Mucosa of rectum (tissue), 2 donors: ENCODE data around the gene PWWP2B.

Experiments used
- H3K27ac ChIP-seq, 2 donors: one replicate each; pipeline ENCODE4 v1.7.0; 2013; ENCODE audit warnings: inconsistent platforms in 2 of 2, low read depth in 2 of 2, low read length in 2 of 2
- H3K27me3 ChIP-seq, 2 donors: one replicate each; pipeline ENCODE4 v1.7.0; 2013; ENCODE audit warnings: low read length in 2 of 2; ENCODE audit not compliant: control insufficient read depth in 2 of 2, insufficient read depth in 2 of 2
- H3K36me3 ChIP-seq, 2 donors: one replicate each; pipeline ENCODE4 v1.7.0; 2013; ENCODE audit warnings: low read length in 2 of 2; ENCODE audit not compliant: control insufficient read depth in 2 of 2, insufficient read depth in 2 of 2
- H3K4me1 ChIP-seq, 2 donors: one replicate each; pipeline ENCODE4 v1.7.0; 2013; ENCODE audit warnings: low read length in 2 of 2, mild to moderate bottlenecking in 1 of 2; ENCODE audit not compliant: control insufficient read depth in 2 of 2, insufficient read depth in 2 of 2
- H3K4me3 ChIP-seq, 2 donors: one replicate each; pipeline ENCODE4 v1.7.0; 2013; ENCODE audit warnings: low read length in 2 of 2
- H3K9ac ChIP-seq, 2 donors: one replicate each; pipeline ENCODE4 v1.7.0; 2013; ENCODE audit warnings: low read length in 2 of 2, low read depth in 1 of 2, mild to moderate bottlenecking in 1 of 2
- H3K9me3 ChIP-seq, 2 donors: one replicate each; pipeline ENCODE4 v1.7.0; 2013; ENCODE audit warnings: low read length in 2 of 2; ENCODE audit not compliant: control insufficient read depth in 2 of 2
- donor health status: healthy.
- donor health status: Normal muscosa, but diverticular disease.

The PWWP2B gene

GRCh38 chr10:132438091-132439024, 41.4 kb downstream of the PWWP2B start:
- Histone ChIP-seq H3K4me1 (no peaks in the 10 kb centered on the region), H3K36me3 (no peaks in the 10 kb centered on the region), H3K4me3 (no peak overlapping the region), H3K27me3 (no peaks in the 10 kb centered on the region), H3K9me3 (no peaks in the 10 kb centered on the region), H3K27ac (no peak overlapping the region), H3K9ac (no peak overlapping the region)

- no peaks in the 10 kb centered on the region for H3K36me3 ChIP-seq
- no peak overlapping the region for H3K27ac ChIP-seq
- no peaks in the 10 kb centered on the region for H3K9me3 ChIP-seq
- no peak overlapping the region for H3K9ac ChIP-seq
- H3K27me3 ChIP-seq, result no peaks in the 10 kb centered on the region
- no peak overlapping the region for H3K4me3 ChIP-seq
- no peaks in the 10 kb centered on the region for H3K4me1 ChIP-seq
Observed at GRCh38 chr10:132439025-132439388, 42.0 kb downstream of the PWWP2B start.

GRCh38 chr10:132439424-132440163, 42.6 kb downstream of the PWWP2B start:
- no peak overlapping the region for H3K9ac ChIP-seq
- H3K27ac ChIP-seq, result no peak overlapping the region
- no peaks in the 10 kb centered on the region for H3K4me1 ChIP-seq
- no peaks in the 10 kb centered on the region for H3K27me3 ChIP-seq
- H3K9me3 ChIP-seq, result no peaks in the 10 kb centered on the region
- no peaks in the 10 kb centered on the region for H3K36me3 ChIP-seq
- H3K4me3 ChIP-seq, result no peak overlapping the region

GRCh38 chr10:132440791-132441565, 44.0 kb downstream of the PWWP2B start:
- Histone ChIP-seq H3K27me3 (no peaks in the 10 kb centered on the region), H3K9ac (no peak overlapping the region), H3K27ac (no peak overlapping the region), H3K36me3 (no peaks in the 10 kb centered on the region), H3K4me1 (no peaks in the 10 kb centered on the region), H3K9me3 (no peaks in the 10 kb centered on the region), H3K4me3 (no peak overlapping the region)

- Histone ChIP-seq H3K4me1 (peaks cover 7 to 8% of the 10 kb centered on the region in 2 donors), H3K27ac (no peak overlapping the region), H3K9ac (no peak overlapping the region)
Observed at GRCh38 chr10:132441818-132442524, 45.0 kb downstream of the PWWP2B start.

GRCh38 chr10:132442636-132443035, 45.6 kb downstream of the PWWP2B start:
- Histone ChIP-seq H3K27me3 (no peaks in the 10 kb centered on the region), H3K27ac (no peak overlapping the region), H3K4me1 (peaks cover 14 to 15% of the 10 kb centered on the region in 2 donors), H3K36me3 (no peaks in the 10 kb centered on the region), H3K9me3 (no peaks in the 10 kb centered on the region), H3K4me3 (no peak overlapping the region), H3K9ac (no peak overlapping the region)

More at GRCh38 chr10:132441818-132442524, 45.0 kb downstream of the PWWP2B start:
- Histone ChIP-seq H3K27me3 (no peaks in the 10 kb centered on the region), H3K36me3 (no peaks in the 10 kb centered on the region), H3K9me3 (no peaks in the 10 kb centered on the region), H3K4me3 (no peak overlapping the region)

GRCh38 chr10:132443605-132443982, 46.6 kb downstream of the PWWP2B start:
- no peak overlapping the region for H3K4me3 ChIP-seq

GRCh38 chr10:132443983-132444876, 47.2 kb downstream of the PWWP2B start:
- Histone ChIP-seq H3K27me3 (no peaks in the 10 kb centered on the region), H3K36me3 (no peaks in the 10 kb centered on the region), H3K9me3 (no peaks in the 10 kb centered on the region), H3K9ac (no peak overlapping the region), H3K4me3 (no peak overlapping the region), H3K4me1 (peaks cover 21 to 22% of the 10 kb centered on the region in 2 donors), H3K27ac (no peak overlapping the region)

More at GRCh38 chr10:132443605-132443982, 46.6 kb downstream of the PWWP2B start:
- Histone ChIP-seq H3K27me3 (no peaks in the 10 kb centered on the region), H3K9ac (no peak overlapping the region), H3K9me3 (no peaks in the 10 kb centered on the region), H3K4me1 (peaks cover 21 to 22% of the 10 kb centered on the region in 2 donors), H3K36me3 (no peaks in the 10 kb centered on the region), H3K27ac (no peak overlapping the region)

GRCh38 chr10:132444877-132445351, 47.9 kb downstream of the PWWP2B start:
- no peaks in the 10 kb centered on the region for H3K36me3 ChIP-seq
- H3K4me3 ChIP-seq, result no peak overlapping the region
- H3K9me3 ChIP-seq, result no peaks in the 10 kb centered on the region
- H3K27ac ChIP-seq, result no peak overlapping the region
- no peak overlapping the region for H3K9ac ChIP-seq
- no peaks in the 10 kb centered on the region for H3K27me3 ChIP-seq
- peaks cover 27 to 29% of the 10 kb centered on the region in 2 donors for H3K4me1 ChIP-seq
